Measurements from ENCODE around the gene ANO6.
"Not testable (repeated sequence)": the region's sequence is repeated elsewhere in the genome, so short reads cannot be mapped to it uniquely, and the experiment has no call there.

Gene ANO6

GRCh38 chr12:45351921-45352670, 136.2 kb downstream of the ANO6 start:
- no peak for DNase-seq

- DNase-seq: no peak
Observed at GRCh38 chr12:45353944-45354343, 138.0 kb downstream of the ANO6 start.

GRCh38 chr12:45354399-45354798, 138.5 kb downstream of the ANO6 start:
- DNase-seq: no peak

GRCh38 chr12:45355730-45356129, 139.8 kb downstream of the ANO6 start:
- no peak for DNase-seq

GRCh38 chr12:45356822-45357538, 141.1 kb downstream of the ANO6 start:
- no peak for DNase-seq

- DNase-seq: no peak
Observed at GRCh38 chr12:45357539-45358417, 141.9 kb downstream of the ANO6 start.

GRCh38 chr12:45362291-45362690, 146.4 kb downstream of the ANO6 start:
- DNase-seq: no peak

- DNase-seq: no peak
Observed at GRCh38 chr12:45363903-45364302, 148.0 kb downstream of the ANO6 start.

GRCh38 chr12:45368841-45369489, 153.1 kb downstream of the ANO6 start:
- no peak for DNase-seq

- no peak for DNase-seq
Observed at GRCh38 chr12:45377815-45378214, 161.9 kb downstream of the ANO6 start.

GRCh38 chr12:45379261-45379660, 163.4 kb downstream of the ANO6 start:
- DNase-seq: no peak

- no peak for DNase-seq
Observed at GRCh38 chr12:45381351-45381750, 165.5 kb downstream of the ANO6 start.

- DNase-seq: no peak
Observed at GRCh38 chr12:45388545-45388944, 172.7 kb downstream of the ANO6 start.

GRCh38 chr12:45389426-45389825, 173.5 kb downstream of the ANO6 start:
- DNase-seq: no peak

- DNase-seq: not testable (repeated sequence)
Observed at GRCh38 chr12:45397499-45397898, 181.6 kb downstream of the ANO6 start.

- DNase-seq: no peak
Observed at GRCh38 chr12:45398552-45398951, 182.7 kb downstream of the ANO6 start.

- DNase-seq: peak; percentile 42
Observed at GRCh38 chr12:45400991-45401390, 185.1 kb downstream of the ANO6 start.

GRCh38 chr12:45402288-45402687, 186.4 kb downstream of the ANO6 start:
- DNase-seq: no peak

- DNase-seq: peak; percentile 47
Observed at GRCh38 chr12:45406988-45407850, 191.3 kb downstream of the ANO6 start.

- DNase-seq: no peak
Observed at GRCh38 chr12:45407981-45408728, 192.3 kb downstream of the ANO6 start.

GRCh38 chr12:45408729-45409114, 192.8 kb downstream of the ANO6 start:
- DNase-seq: no peak
